Lung (tissue), 12 donors: ENCODE results near the gene CLK3. TPM values are rescaled to one million over a fixed set of nuclear protein-coding genes. Genes with fewer than 3 reads are reported as not detected.
A peak's percentile ranks its signal among the peaks of the same experiment; 100 is the strongest.

ENCODE experiments used
- ATAC-seq: fragments of 200-7000 bp; cut with Tn5 transposase; one replicate; pipeline ENCODE4 v1.9.1; 2020; ENCODE audit warnings: moderate number of reproducible peaks; ENCODE audit not compliant: insufficient read depth, low FRiP score
- DNase-seq, 3 donors: peaks; one replicate each; pipeline ENCODE4 v3.0.0-alpha.2; 2013 to 2017
- H3K27ac ChIP-seq, 2 donors: one replicate each; pipeline ENCODE4 v1.5.1; 2013; ENCODE audit warnings: mild to moderate bottlenecking in 2 of 2, moderate library complexity in 2 of 2, control low read depth in 1 of 2, inconsistent platforms in 1 of 2, low read depth in 1 of 2, low read length in 1 of 2
- H3K27me3 ChIP-seq, 3 donors: one replicate each; pipeline ENCODE4 v1.5.1; 2013; ENCODE audit warnings: low read length in 2 of 3; ENCODE audit not compliant: control insufficient read depth in 3 of 3, insufficient read depth in 3 of 3
- H3K36me3 ChIP-seq, 4 donors: one replicate each; pipeline ENCODE4 v1.5.1; 2013; ENCODE audit warnings: low read length in 4 of 4, mild to moderate bottlenecking in 1 of 4, moderate library complexity in 1 of 4; ENCODE audit not compliant: control insufficient read depth in 4 of 4, insufficient read depth in 4 of 4
- H3K4me1 ChIP-seq, 5 donors: one replicate each; pipeline ENCODE4 v1.5.1; 2013; ENCODE audit warnings: low read length in 5 of 5, mild to moderate bottlenecking in 2 of 5, moderate library complexity in 1 of 5; ENCODE audit not compliant: control insufficient read depth in 5 of 5, insufficient read depth in 5 of 5
- H3K4me3 ChIP-seq: one replicate; pipeline ENCODE4 v1.5.1; 2013; ENCODE audit warnings: mild to moderate bottlenecking, control low read depth, moderate library complexity
- H3K9ac ChIP-seq, 2 donors: one replicate each; pipeline ENCODE4 v1.5.1; 2013; ENCODE audit warnings: low read length in 2 of 2, control low read depth in 1 of 2; ENCODE audit not compliant: insufficient read depth in 1 of 2
- H3K9me3 ChIP-seq, 4 donors: one replicate each; pipeline ENCODE4 v1.5.1; 2013; ENCODE audit warnings: low read length in 3 of 4, mild to moderate bottlenecking in 1 of 4, moderate library complexity in 1 of 4; ENCODE audit not compliant: control insufficient read depth in 4 of 4, insufficient read depth in 3 of 4
- CTCF ChIP-seq: IDR thresholded peaks from 2 replicates; pipeline ENCODE4 v1.5.1; 2012; ENCODE audit warnings: mild to moderate bottlenecking; ENCODE audit errors: control extremely low read depth, extremely low read depth
- WGBS, 2 donors: extraction: QIAGEN DNeasy Blood & Tissue Kit; methylation state at CpG; one replicate each; pipeline ENCODE4 v1.1.7; 2013; 5-methylcytosine and 5-hydroxymethylcytosine counted together
- polyA plus RNA-seq, 2 donors: library from polyadenylated mRNA; stranded (reverse); fragments of 200-250 nt; gene quantifications; one replicate each; pipeline ENCODE4 v1.2.1, GENCODE V29; 2013
- total RNA-seq, 2 donors: library from RNA; depleted of rRNA in 1 of 2; stranded (reverse); fragments of >200 nt in 1 of 2; gene quantifications; one replicate each; pipeline ENCODE4 v1.2.1, GENCODE V29; 2014 to 2021
- donor health status: control.
- donor health status: control.
- donor health status: Bipolar disorder and iron deficiency.
- donor health status: healthy.
- donor health status: DM: yes; HTN: yes; CAD: no.

CLK3 gene
- total and polyA plus RNA-seq, 4 donors: 56.1 to 70.4 (median 64.6) TPM

- H3K36me3 ChIP-seq: peaks cover 27 to 69% (median 60%) of the 10 kb centered on the region in 4 donors
- no peaks in the 10 kb centered on the region for H3K27me3 ChIP-seq
- ATAC-seq: peak; percentile 61
- H3K27ac ChIP-seq: no peak overlapping the region
- no peak overlapping the region for H3K9ac ChIP-seq
- H3K4me1 ChIP-seq: peaks cover 10 to 22% (median 12%) of the 10 kb centered on the region in 5 donors
- H3K4me3 ChIP-seq: no peak overlapping the region
- 61 to 64% methylated on average over 23 of the region's 23 CpGs for WGBS, 2 donors
- peak in 2 of 3 donors; percentile 50 to 53 for DNase-seq
- H3K9me3 ChIP-seq: no peaks in the 10 kb centered on the region
- TF ChIP-seq CTCF: peak; percentile 83
These were observed 5.3 kb downstream of the CLK3 start for GRCh38 chr15:74620636-74621545.

GRCh38 chr15:74621546-74621920 is 5.9 kb downstream of the CLK3 start:
- ATAC-seq (no peak), DNase-seq (no peak)
- peaks cover 8 to 22% (median 12%) of the 10 kb centered on the region in 5 donors for H3K4me1 ChIP-seq
- H3K4me3 ChIP-seq: no peak overlapping the region
- no peak overlapping the region for H3K27ac ChIP-seq
- TF ChIP-seq CTCF: no peak
- WGBS, 2 donors: 87 to 96% methylated on average over 16 of the region's 16 CpGs
- H3K9me3 ChIP-seq: no peaks in the 10 kb centered on the region
- H3K36me3 ChIP-seq: peaks cover 30 to 75% (median 65%) of the 10 kb centered on the region in 4 donors
- no peaks in the 10 kb centered on the region for H3K27me3 ChIP-seq
- no peak overlapping the region for H3K9ac ChIP-seq

- Histone ChIP-seq H3K27me3 (no peaks in the 10 kb centered on the region), H3K27ac (no peak overlapping the region), H3K36me3 (peaks cover 32 to 79% (median 69%) of the 10 kb centered on the region in 4 donors), H3K9ac (no peak overlapping the region), H3K9me3 (no peaks in the 10 kb centered on the region), H3K4me1 (peaks cover 4 to 19% (median 10%) of the 10 kb centered on the region in 5 donors), H3K4me3 (no peak overlapping the region)
- TF ChIP-seq CTCF: no peak
- DNase-seq (no peak), ATAC-seq (no peak)
- WGBS, 2 donors: 92 to 94% methylated on average over 21 of the region's 21 CpGs
These were observed 6.3 kb downstream of the CLK3 start for GRCh38 chr15:74621936-74622335.
